Measurements from ENCODE around the gene RIPK3.

Gene RIPK3

DNA sequence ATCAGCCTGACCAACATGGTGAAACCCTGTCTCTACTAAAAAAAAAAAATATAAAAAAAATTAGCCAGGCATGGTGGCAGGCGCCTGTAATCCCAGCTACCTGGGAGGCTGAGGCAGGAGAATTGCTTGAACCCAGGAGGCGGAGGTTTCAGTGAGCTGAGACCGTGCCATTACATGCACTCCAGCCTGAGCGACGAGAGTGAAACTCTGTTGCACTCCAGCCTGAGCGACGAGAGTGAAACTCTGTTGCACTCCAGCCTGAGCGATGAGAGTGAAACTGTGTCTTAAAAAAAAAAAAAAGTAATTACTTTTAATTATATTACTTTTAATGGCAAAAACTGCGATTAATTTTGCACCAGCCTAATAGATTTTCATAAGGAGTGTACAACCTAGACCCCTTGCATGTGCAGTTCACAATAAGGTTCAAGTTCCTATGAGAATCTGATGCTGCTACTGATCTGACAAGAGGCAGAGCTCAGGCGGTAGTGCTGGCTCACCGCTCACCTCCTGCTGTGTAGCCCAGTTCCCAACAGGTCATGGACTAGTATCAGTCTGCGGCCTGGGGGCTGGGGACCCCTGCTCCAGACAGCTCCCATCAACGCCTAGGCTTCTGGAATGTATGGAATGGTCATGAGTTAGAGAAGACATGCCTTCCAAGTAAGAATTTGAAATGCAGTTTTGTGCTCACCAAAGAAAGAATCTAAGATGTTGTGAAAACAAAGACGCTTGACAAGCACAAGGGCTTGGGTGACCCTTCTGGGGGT is 18.4 kb downstream of the RIPK3 start:
- DNase-seq: no peak

GRCh38 chr14:24317141-24317928 is 22.5 kb downstream of the RIPK3 start:
- DNase-seq: no peak

DNA sequence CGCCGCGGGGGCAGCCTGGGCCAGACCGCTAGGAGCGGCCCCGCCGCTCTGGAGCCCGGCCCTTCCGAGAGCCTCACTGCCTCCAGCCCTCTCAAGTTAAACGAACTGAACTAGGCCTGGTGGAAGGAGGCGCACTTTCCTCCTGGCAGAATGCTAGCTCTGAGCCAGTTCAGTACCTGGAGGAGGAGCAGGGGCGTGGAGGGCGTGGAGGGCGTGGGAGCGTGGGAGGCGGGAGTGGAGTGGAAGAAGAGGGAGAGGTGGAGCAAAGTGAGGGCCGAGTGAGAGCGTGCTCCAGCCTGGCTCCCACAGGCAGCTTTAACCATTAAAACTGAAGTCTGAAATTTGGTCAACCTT is 23.2 kb downstream of the RIPK3 start:
- DNase-seq: no peak

GRCh38 chr14:24315807-24316596 is 23.8 kb downstream of the RIPK3 start:
- DNase-seq: no peak

DNA sequence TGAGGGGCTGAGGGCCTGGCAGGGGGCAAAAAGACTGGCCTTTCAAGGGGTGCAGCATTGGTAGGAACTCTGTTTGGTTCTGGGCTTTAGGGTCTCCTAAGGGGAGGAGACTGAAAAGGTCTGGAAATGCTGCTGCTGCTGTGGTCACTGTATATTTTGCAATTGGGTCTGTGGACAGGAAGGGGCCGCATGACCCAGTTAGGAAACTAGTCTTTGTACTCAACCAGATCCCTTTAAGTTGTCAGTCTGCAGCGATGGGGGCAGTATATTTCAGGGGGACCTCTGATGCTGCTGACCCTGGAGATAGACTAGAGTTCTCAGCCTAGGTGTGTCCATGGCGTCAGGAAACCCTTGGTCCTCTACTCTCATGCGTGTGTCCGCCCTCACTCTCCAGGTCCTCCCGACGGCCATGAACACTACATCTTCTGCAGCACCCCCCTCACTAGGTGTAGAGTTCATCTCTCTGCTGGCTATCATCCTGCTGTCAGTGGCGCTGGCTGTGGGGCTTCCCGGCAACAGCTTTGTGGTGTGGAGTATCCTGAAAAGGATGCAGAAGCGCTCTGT is 24.5 kb downstream of the RIPK3 start:
- DNase-seq: no peak

GRCh38 chr14:24314377-24315193 is 25.2 kb downstream of the RIPK3 start:
- DNase-seq: no peak

DNA sequence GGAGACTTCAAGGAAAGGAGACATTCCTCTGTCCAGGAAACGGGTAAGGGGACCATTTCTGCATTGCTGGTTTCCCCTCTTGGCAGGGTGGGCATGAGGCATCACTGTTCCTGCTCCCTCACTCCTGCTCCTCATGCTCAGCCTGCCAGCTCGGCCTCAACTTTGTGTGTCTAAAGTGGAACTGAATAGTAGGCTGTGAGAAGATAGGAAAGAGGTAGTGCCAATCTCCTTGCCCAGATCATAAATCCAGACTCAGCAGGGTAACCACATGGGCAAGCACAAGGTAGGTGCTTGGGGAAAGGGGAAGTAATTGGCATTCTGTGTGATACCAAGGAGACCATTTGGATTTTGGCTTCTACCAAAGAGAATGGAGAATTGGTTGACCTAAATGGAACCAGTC is 25.9 kb downstream of the RIPK3 start:
- DNase-seq: no peak

DNA sequence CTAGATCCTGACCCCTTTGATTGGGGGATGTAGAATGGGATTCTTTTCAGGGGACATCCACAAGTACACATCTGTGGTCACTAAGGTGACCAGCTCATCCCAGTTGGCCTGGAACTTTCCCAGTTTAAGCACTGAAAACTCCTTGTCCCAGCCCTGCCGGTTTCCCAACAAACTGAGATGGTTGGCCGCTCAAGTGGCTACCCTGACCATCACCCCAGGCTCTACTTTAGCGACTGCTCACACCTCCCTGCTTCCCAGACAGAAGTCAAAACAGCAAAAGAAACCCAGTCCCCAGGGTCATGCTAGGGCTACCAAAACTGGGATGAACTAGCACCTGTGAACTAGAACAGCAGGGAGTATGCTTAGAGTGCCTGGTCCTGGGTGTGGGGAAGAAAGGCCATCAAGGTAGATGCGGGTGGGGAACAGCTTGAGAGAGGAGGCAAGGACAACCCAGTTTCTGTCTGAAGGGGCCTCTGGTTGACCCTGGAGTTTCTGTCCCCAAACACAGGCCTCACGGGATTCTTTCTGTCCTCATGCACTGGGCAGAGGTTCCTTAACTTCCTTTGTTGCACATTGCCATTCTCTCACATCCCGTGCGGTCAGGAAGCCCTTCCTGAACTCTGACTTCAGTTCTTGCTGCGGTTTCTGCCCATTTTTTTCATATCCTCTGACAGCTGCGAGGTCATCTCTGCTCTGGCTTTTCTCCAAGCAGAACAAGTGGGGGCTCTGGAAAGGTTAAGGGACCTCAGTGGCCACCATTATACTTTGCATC is 26.9 kb downstream of the RIPK3 start:
- peak; percentile 84 for DNase-seq

DNA sequence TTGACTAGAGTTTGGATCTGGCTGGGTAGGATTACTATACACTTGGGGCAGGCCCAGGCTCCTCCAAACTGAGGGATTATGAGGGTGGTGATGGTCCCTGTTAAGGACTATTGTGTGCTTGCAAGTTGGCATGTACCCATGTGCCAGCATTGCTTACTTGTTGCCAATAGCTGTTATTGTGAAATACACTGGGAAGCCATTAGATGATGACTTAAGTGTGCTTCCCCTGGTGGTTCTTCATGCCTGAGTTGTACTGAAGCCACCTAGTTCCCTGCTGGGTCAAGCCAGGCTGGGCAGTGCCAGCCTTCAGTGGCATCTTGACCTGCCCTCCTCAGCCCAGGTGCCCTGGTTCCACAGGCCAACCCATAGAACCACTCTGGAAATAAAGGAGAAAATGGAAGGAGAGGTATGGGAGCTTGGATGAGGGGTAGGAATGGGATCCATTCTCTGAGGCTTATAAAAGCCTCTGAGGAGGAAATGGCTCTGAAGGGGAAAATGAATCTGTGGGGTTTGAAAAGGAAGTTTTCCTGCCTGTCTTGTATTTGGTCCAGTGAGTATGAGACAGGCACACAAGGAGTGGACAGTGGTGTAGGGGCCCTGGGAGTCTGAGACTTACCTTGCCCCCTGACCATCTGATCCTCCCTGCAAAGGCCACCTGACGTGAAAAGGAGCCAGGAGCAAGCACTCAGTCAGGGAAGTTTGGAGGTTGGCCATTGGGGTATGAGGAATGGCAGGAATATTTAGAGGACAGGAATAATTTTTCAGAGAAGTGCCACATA is 27.8 kb downstream of the RIPK3 start:
- no peak for DNase-seq

DNA sequence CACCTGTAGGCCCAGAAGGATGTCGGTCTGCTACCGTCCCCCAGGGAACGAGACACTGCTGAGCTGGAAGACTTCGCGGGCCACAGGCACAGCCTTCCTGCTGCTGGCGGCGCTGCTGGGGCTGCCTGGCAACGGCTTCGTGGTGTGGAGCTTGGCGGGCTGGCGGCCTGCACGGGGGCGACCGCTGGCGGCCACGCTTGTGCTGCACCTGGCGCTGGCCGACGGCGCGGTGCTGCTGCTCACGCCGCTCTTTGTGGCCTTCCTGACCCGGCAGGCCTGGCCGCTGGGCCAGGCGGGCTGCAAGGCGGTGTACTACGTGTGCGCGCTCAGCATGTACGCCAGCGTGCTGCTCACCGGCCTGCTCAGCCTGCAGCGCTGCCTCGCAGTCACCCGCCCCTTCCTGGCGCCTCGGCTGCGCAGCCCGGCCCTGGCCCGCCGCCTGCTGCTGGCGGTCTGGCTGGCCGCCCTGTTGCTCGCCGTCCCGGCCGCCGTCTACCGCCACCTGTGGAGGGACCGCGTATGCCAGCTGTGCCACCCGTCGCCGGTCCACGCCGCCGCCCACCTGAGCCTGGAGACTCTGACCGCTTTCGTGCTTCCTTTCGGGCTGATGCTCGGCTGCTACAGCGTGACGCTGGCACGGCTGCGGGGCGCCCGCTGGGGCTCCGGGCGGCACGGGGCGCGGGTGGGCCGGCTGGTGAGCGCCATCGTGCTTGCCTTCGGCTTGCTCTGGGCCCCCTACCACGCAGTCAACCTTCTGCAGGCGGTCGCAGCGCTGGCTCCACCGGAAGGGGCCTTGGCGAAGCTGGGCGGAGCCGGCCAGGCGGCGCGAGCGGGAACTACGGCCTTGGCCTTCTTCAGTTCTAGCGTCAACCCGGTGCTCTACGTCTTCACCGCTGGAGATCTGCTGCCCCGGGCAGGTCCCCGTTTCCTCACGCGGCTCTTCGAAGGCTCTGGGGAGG is 28.9 kb downstream of the RIPK3 start, which contains the start of gene LTB4R:
TSS of gene LTB4R (plus strand) at position 857 of the 959 bp plus-strand sequence. CDS start 4,150 bp downstream, outside the sequence.
- peak; percentile 15 for DNase-seq

GRCh38 chr14:24310265-24310645 is 29.5 kb downstream of the RIPK3 start:
- DNase-seq: no peak

GRCh38 chr14:24309538-24310264 is 30.1 kb downstream of the RIPK3 start, which contains the start of gene LTB4R2:
Gene LTB4R2 (plus strand): TSS chr14:24310140. CDS start chr14:24310665, 525 bp downstream.
- no peak for DNase-seq

- DNase-seq: no peak
Observed at GRCh38 chr14:24308342-24309124, 31.3 kb downstream of the RIPK3 start.

- DNase-seq: peak; percentile 53
Observed at GRCh38 chr14:24307575-24308341, 32.0 kb downstream of the RIPK3 start, which contains the start of gene CIDEB. Gene CIDEB (minus strand): TSS chr14:24307977. CDS start chr14:24307858, 119 bp downstream.

- no peak for DNase-seq
Observed at GRCh38 chr14:24307156-24307574, 32.6 kb downstream of the RIPK3 start.

- no peak for DNase-seq
Observed at GRCh38 chr14:24304019-24304387, 35.8 kb downstream of the RIPK3 start.
